Ammon's horn (tissue), 1 donor: ENCODE results near the gene FADS6.

Experiments
- DNase-seq: peaks from one replicate; pipeline ENCODE4 v3.0.0-alpha.2; 2016; ENCODE audit warnings: low spot score

The FADS6 gene

DNA sequence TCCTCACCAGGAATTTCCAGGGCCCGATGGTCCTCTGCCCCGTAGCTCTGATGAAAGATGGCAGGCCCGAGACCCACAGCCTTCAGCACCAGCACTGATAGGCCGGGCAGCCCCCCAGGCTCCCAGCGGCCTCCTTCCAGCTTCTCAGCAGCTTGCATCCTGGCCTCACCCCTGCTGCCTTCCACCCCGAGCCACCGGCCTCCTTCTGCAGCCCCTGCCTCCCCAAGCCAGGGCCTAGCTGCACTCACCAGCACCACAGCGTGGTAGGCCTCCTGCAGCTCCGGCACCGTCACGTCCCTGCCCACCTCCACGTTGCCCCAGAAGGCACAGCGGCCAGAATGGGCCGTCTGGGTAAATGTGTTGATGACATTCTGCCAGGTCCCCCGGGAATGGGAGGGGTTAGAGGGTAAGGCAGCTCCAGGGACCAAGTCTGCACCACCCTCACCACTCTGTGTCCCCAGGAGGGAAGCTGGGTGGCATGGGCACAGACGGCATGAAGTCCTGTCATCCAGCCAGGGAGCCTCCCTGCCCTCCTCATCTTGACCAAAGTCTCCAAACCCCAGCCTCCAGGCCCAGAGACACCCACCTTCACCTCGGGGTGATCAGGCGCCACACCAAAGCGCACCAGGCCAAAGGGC, 27.1 kb downstream of the FADS6 start:
- no peak for DNase-seq

- DNase-seq: no peak
These were observed 27.8 kb downstream of the FADS6 start for GRCh38 chr17:74865504-74866197.

- peak; percentile 86 for DNase-seq
These were observed 28.5 kb downstream of the FADS6 start for GRCh38 chr17:74864866-74865395.

- DNase-seq: no peak
These were observed 29.1 kb downstream of the FADS6 start for GRCh38 chr17:74864297-74864865.

GRCh38 chr17:74863420-74864296, 29.8 kb downstream of the FADS6 start:
- no peak for DNase-seq

DNA sequence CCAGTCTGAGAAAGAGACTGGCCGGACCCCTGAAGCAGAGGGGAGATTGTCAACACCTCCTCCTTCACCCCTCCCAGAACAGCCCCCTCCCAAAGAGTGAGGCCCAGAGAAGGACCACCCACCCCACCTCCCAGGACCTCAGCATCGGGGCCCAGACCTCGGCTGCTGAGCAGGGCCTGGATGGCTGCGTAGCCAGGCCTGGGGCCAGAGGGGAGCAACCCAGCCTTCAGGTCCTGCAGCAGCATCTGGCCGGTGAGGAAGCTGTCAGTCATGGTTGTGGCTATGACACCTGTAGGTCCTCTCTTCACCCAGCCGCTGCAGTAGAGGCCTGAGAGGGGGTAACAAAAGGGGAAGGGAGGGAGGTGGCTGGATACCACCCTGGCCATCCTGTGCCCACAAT, 30.5 kb downstream of the FADS6 start:
- DNase-seq: no peak

DNA sequence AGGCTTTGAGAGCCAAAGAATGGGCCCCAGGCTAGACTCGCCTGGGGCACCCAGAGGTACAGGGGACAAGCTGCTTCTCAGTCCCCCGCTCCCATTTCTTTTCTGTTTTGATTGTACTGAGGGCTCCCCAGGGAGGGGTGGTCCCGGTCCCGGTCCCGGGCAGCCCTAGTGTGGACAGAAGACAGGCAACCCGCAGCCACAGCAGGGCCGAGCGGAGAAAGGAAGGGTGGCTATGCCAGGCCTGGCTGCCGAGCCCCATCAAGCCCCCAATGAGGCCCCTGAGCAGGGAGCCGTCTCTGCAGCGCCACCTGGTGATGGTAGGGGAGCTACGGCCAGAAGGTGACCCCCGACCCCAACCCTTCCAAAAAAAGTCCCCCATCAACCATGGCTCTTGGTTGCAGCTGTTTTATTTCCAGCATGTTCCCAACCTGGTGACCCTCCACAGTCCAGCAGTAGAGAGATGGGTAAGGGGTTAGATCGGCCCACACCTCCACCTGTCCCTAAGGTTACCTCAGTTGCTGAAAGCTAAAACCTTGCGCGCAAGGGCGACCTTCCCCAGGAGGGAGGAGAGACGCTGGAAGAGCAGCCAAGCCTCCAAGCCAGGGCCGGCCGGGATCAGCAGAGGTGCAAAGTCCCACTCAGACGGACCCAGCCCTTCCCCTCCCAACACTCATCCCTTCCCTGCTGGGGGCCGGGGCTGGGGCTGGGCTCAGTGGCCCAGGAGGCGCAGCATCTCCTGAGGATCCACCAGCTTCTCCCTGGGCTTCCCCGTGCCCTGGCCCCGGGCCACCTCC, 31.1 kb downstream of the FADS6 start:
- DNase-seq: peak; percentile 76

DNA sequence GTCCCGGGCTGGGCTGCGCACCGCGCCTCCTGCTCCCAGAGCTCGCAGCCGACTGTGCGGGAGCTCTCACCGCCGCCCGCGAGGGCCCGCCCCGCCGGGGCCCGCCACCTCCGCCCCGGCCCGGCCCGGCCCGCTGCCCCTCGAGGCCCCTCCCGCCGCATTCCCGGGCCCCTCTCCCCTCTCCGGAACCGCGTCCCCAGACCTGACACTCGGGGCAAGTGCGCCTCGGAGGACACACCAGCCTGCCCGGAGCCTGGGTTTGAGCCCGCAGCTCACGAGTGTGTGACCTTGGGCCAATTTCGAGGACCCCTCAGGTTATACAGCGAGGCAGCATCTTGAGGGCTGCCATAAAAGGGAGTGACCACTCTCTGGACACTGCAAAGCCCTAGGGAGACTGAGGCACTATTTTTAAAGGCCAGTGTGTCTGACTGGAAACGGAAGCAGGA, 31.7 kb downstream of the FADS6 start:
- DNase-seq: no peak

- no peak for DNase-seq
These were observed 32.4 kb downstream of the FADS6 start for GRCh38 chr17:74860872-74861661.

- no peak for DNase-seq
These were observed 33.1 kb downstream of the FADS6 start for GRCh38 chr17:74860229-74860871.

DNA sequence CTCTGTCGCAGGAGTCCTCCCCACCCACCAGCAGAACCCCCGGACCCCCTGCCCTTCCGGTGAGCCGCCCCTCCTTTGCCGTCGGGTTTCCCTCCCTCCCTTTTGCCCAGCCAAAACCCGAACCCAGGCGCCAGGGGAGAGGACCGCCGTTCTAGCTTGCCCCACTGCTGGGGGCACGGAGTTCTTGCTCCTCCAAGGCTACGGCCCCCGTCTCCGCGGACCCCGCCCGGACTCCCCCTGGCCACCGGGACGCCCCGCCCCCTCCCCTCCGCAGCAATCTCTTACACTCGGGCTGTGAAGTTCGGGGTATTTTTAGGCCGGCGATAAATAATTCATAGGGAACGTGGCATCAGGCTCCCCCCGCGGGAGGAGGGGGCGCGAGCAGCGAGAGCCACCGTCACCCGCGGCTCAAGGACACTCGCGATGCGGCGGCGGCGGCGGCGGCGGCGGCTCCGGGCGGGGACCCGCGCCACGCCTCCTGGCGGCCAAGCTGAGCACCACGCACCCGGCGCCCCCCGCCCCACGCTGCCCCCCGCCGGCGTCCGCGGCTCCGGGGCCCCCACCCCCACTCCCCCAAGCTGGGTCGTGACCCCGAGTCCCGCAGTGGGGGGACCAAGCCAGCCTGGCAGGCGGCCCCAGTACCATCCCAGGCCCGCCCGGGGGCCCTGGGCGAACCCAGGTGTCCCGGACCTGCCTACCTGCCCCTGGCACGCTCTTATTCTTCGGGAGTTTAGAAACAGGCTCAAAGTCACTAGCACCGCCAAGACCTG, 33.8 kb downstream of the FADS6 start, which contains the start of gene GRIN2C:
Gene GRIN2C (minus strand): TSS at position 427 of the 770 bp plus-strand sequence. CDS start 4,793 bp downstream, outside the sequence.
- DNase-seq: no peak

GRCh38 chr17:74858672-74859458, 34.6 kb downstream of the FADS6 start:
- DNase-seq: no peak

DNA sequence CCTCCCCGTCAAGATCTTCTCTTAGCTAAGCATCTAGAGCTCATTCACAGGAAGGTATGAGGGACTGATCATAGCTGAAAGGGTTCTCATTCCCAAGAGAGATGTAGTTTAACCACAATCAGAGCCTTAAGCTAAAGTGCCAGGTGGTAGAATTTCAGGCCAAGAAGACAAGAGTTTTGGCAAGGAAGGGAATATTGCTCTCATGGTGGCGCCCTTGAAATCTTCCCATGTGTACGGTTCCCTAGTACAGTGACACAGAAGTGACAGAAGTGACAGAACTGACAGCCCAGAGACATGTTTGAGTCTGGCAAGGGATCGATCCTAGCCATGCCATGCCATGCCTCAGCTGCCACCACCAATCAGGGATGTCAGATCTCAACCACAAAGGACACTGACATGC, 36.2 kb downstream of the FADS6 start:
- DNase-seq: no peak

DNA sequence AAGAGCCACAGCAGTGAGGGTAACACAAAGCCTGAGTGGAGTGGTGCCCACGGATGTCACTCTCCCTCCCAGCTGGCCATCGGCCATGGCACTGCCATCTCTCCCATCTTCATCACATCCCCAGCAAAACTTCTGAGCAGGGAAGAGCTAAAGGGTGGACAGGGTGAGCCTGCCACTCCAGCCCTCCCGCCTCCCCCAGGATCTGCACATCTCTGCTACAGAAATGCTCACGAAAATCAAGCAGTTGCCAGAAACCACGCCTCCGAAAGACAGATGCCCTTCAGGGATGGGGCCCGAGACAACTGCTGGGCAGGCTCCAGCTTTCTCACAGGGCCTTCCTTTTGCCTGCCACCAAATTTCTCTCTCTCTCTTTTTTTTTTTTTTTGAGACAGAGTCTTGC, 37.3 kb downstream of the FADS6 start:
- no peak for DNase-seq

- DNase-seq: no peak
These were observed 38.1 kb downstream of the FADS6 start for GRCh38 chr17:74855323-74855722.

DNA sequence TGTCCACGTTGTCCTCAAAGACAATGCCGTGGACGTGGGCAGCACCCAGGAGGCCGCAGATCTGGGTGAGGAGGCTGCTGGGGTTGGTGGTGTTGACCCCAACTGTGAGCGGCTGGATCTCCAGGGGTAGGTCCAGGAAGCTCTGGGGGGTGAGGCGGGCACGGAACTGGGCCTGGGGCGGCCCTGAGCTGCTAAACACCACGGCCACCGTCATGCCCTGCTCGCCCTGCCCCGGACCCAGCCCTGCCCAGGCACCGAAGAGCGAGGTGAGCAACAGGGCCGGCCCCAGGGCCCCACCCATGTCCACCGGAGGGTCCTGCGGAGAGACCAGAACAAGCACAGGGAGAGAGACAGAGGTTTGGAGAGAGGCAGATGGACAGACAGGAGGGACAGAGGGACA, 38.6 kb downstream of the FADS6 start:
- DNase-seq: no peak

- no peak for DNase-seq
These were observed 39.8 kb downstream of the FADS6 start for GRCh38 chr17:74853669-74854068.

- DNase-seq: no peak
These were observed 40.4 kb downstream of the FADS6 start for GRCh38 chr17:74853048-74853397.
